PC-3 (cell line): Measurements from ENCODE around the gene ABCC2. TPM values are rescaled to one million over a fixed set of nuclear protein-coding genes. Genes with fewer than 3 reads are reported as not detected.
"Not testable (repeated sequence)": the region's sequence is repeated elsewhere in the genome, so short reads cannot be mapped to it uniquely, and the experiment has no call there.

Source experiments
- ATAC-seq: fragments of 200-7000 bp; cut with Tn5 transposase; 2 replicates; pipeline ENCODE4 v1.9.1; 2020; ENCODE audit warnings: mild to moderate bottlenecking, moderate library complexity
- BruUV-seq: library from RNA; stranded (reverse); fragments of 400-500 nt; replicated peaks from 2 replicates; lab custom pipeline; 2021; lab: Mats Ljungman, UMichigan
- CTCF ChIA-PET: fragments of 300-600 bp; sonication (Branson Sonifier 250); formaldehyde crosslinking; loops from one replicate; lab custom pipeline; 2022; ENCODE audit warnings: antibody characterized with exemption; lab: Charles Lee
- POLR2A ChIA-PET: fragments of 300-600 bp; sonication (Branson Sonifier 250); formaldehyde crosslinking; loops from one replicate; lab custom pipeline; 2022; ENCODE audit warnings: antibody characterized with exemption; ENCODE audit not compliant: unreplicated experiment; lab: Charles Lee
- DNase-seq: peaks from one replicate; pipeline ENCODE4 v3.0.0-alpha.2; 2015
- H2AFZ ChIP-seq: fragments of 300-600 bp; sonication (generic); 2 replicates; pipeline ENCODE4 v1.6.0; 2016; ENCODE audit warnings: antibody characterized with exemption, low read length
- H3F3A ChIP-seq: fragments of 300-600 bp; sonication (generic); one replicate; pipeline ENCODE4 v1.6.0; 2017; ENCODE audit warnings: antibody characterized with exemption, low read length, control low read depth, mild to moderate bottlenecking; ENCODE audit not compliant: unreplicated experiment
- H3K27ac ChIP-seq: fragments of 300-600 bp; sonication (generic); 2 replicates; pipeline ENCODE4 v1.5.1; 2016; ENCODE audit warnings: mild to moderate bottlenecking, low read length
- H3K27me3 ChIP-seq: fragments of 300-600 bp; sonication (generic); 2 replicates; pipeline ENCODE4 v1.6.1; 2016; ENCODE audit warnings: low read length, mixed read lengths
- H3K36me3 ChIP-seq: fragments of 300-600 bp; sonication (generic); 2 replicates; pipeline ENCODE4 v1.6.1; 2016; ENCODE audit warnings: low read depth, mixed run types, low read length, mixed read lengths
- H3K4me1 ChIP-seq: fragments of 300-600 bp; sonication (generic); 2 replicates; pipeline ENCODE4 v1.5.1; 2016; ENCODE audit warnings: low read length; ENCODE audit not compliant: insufficient read depth
- H3K4me2 ChIP-seq: fragments of 300-600 bp; sonication (generic); 2 replicates; pipeline ENCODE4 v1.6.0; 2016; ENCODE audit warnings: low read length
- H3K4me3 ChIP-seq: fragments of 300-600 bp; sonication (generic); 2 replicates; pipeline ENCODE4 v1.5.1; 2016; ENCODE audit warnings: mild to moderate bottlenecking, low read length, mixed read lengths
- H3K79me2 ChIP-seq: fragments of 300-600 bp; sonication (generic); 2 replicates; pipeline ENCODE4 v1.6.1; 2017; ENCODE audit warnings: low read length, mixed read lengths
- H3K9ac ChIP-seq: fragments of 300-600 bp; sonication (generic); 2 replicates; pipeline ENCODE4 v1.6.0; 2016; ENCODE audit warnings: mild to moderate bottlenecking, low read length
- H3K9me2 ChIP-seq: fragments of 300-600 bp; sonication (generic); replicated peaks from 2 replicates; pipeline ENCODE4 v1.6.1; 2016; ENCODE audit warnings: mixed run types, low read length, mixed read lengths
- H3K9me3 ChIP-seq: fragments of 300-600 bp; sonication (generic); 2 replicates; pipeline ENCODE4 v1.6.1; 2016; ENCODE audit warnings: low read length, mixed read lengths
- H4K20me1 ChIP-seq: fragments of 300-600 bp; sonication (generic); 2 replicates; pipeline ENCODE4 v1.6.1; 2016; ENCODE audit warnings: low read length, mixed read lengths
- CTCF ChIP-seq: fragments of 300-600 bp; sonication (generic); conservative IDR thresholded peaks from 2 replicates; pipeline ENCODE4 v1.5.1; 2017; ENCODE audit warnings: antibody characterized with exemption, low read depth, mild to moderate bottlenecking, low read length
- EZH2 ChIP-seq: fragments of 300-600 bp; sonication (generic); IDR thresholded peaks from one replicate; pipeline ENCODE4 v1.6.1; 2017; ENCODE audit warnings: antibody characterized with exemption, mild to moderate bottlenecking, low read length; ENCODE audit not compliant: unreplicated experiment
- EZH2phosphoT487 ChIP-seq: fragments of 300-600 bp; sonication (generic); IDR thresholded peaks from 2 replicates; pipeline ENCODE4 v1.6.1; 2018; ENCODE audit warnings: mild to moderate bottlenecking, antibody characterized with exemption, low read length, borderline replicate concordance
- intact Hi-C: fragments of 100-400 bp; cut with micrococcal nuclease; formaldehyde crosslinking; loops from 2 replicates; pipeline ENCODE4 v1.9.0; 2023
- total RNA-seq: library from RNA; depleted of rRNA; stranded (reverse); fragments of >200 nt; gene quantifications from 2 replicates; pipeline ENCODE4 v1.2.3, GENCODE V29; 2014

ABCC2 gene
- total RNA-seq, 1 experiment from 2014 or later: 2.4 TPM

DNA sequence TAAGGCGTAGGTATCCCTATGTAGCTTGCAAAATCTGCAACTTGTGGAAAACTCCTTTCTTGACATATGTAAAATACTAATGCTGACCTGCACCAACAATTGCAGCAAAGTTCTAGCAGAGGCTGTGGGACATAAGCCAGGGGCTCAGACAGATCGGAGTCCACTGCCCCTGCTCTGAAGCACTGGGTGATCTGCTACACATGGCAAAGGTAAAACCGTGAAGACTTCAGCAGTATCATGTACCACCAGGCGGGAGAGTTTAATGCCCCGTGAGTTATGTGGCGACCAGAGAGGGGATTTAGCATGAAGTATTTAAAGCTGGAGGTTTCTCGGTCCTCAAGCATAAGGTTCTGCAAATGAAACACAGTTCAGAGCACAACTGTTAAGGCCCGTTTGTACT, 76.4 kb downstream of the ABCC2 start:
- no peak for TF ChIP-seq CTCF
- TF ChIP-seq EZH2: no peak
- no peak for TF ChIP-seq EZH2phosphoT487
- no peak overlapping the region for H2AFZ ChIP-seq
- DNase-seq: no peak
- H4K20me1 ChIP-seq: no peaks in the 10 kb centered on the region
- no peaks in the 10 kb centered on the region for H3K9me3 ChIP-seq
- no peaks in the 10 kb centered on the region for H3K36me3 ChIP-seq
- no peaks in the 10 kb centered on the region for H3K4me1 ChIP-seq
- H3F3A ChIP-seq: no peaks in the 10 kb centered on the region
- H3K27ac ChIP-seq: no peak overlapping the region
- intact Hi-C loops: no loop called here
- H3K9me2 ChIP-seq: no peaks in the 10 kb centered on the region
- CTCF ChIA-PET: interaction anchor here (1.0 kb wide), 1 partner anchor 13 kb away, joined by 3 read pairs; no protein-coding TSS in a partner anchor
- no peak overlapping the region for H3K4me3 ChIP-seq
- POLR2A ChIA-PET: no interaction called here
- H3K27me3 ChIP-seq: no peaks in the 10 kb centered on the region
- H3K4me2 ChIP-seq: no peak overlapping the region
- H3K9ac ChIP-seq: no peak overlapping the region
- no peak for ATAC-seq
- no TSS peak for BruUV-seq
- no peaks in the 10 kb centered on the region for H3K79me2 ChIP-seq

DNA sequence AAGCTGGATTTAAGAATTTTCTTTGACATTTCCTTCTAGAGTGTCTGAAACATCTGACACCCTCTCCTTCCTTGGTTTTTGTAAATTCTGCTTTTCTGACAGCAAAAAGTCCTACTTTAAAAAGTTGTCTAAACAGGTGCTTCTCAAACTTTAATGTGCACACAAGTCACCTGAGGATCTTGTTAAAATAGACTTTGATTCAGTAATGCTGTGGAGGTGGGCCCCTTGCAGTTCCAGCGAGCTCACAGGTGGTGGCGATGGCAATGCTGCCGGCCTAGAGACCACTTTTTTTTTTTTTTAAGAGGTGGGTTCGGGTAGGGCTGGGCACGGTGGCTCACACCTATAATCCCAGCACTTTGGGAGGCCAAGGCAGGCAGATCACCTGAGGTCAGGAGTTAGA, 77.1 kb downstream of the ABCC2 start:
- no peaks in the 10 kb centered on the region for H3F3A ChIP-seq
- no peaks in the 10 kb centered on the region for H3K4me1 ChIP-seq
- no peak overlapping the region for H3K27ac ChIP-seq
- ChIA-PET POLR2A (interaction anchor here (0.6 kb wide), 1 partner anchor 42 kb away, joined by 3 read pairs; no protein-coding TSS in a partner anchor), CTCF (interaction anchor here (0.6 to 1.0 kb wide), 4 partner anchors 14 to 186 kb away, joined by 3 to 5 read pairs (median 4); no protein-coding TSS in a partner anchor)
- H3K4me2 ChIP-seq: no peak overlapping the region
- H3K27me3 ChIP-seq: no peaks in the 10 kb centered on the region
- H3K9me3 ChIP-seq: no peaks in the 10 kb centered on the region
- DNase-seq (peak; percentile 26), ATAC-seq (no peak)
- no peak for TF ChIP-seq EZH2phosphoT487
- peak; percentile 52 for TF ChIP-seq CTCF
- TF ChIP-seq EZH2: no peak
- no peak overlapping the region for H3K9ac ChIP-seq
- no peaks in the 10 kb centered on the region for H3K36me3 ChIP-seq
- H2AFZ ChIP-seq: no peak overlapping the region
- intact Hi-C loops: no loop called here
- BruUV-seq: no TSS peak
- no peak overlapping the region for H3K4me3 ChIP-seq
- no peaks in the 10 kb centered on the region for H3K79me2 ChIP-seq
- no peaks in the 10 kb centered on the region for H4K20me1 ChIP-seq
- no peaks in the 10 kb centered on the region for H3K9me2 ChIP-seq

DNA sequence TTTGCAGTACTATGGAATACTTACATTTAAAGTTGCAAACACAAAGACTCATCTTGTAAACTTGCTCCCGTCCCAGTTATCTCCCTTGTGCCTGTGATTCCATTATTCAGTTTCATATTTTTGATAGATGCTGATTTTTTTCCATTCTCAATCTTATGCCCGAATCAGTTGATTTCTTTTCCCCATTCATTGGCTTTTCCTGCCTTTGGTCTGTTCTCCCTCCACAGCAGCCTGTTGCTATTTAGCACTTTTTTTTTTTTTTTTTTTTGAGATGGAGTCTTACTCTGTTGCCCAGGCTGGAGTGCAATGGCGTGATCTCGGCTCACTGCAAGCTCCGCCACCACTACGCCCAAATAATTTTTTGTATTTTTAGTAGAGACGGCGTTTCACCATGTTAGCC, 78.0 kb downstream of the ABCC2 start:
- no TSS peak for BruUV-seq
- DNase-seq (no peak), ATAC-seq (no peak)
- H2AFZ ChIP-seq: no peak overlapping the region
- H3K79me2 ChIP-seq: no peaks in the 10 kb centered on the region
- no peak overlapping the region for H3K27ac ChIP-seq
- H3F3A ChIP-seq: no peaks in the 10 kb centered on the region
- no peak overlapping the region for H3K4me3 ChIP-seq
- H3K4me1 ChIP-seq: no peaks in the 10 kb centered on the region
- H3K9ac ChIP-seq: no peak overlapping the region
- ChIA-PET CTCF (interaction anchor here (0.6 kb wide), 1 partner anchor 15 kb away, joined by 3 read pairs; no protein-coding TSS in a partner anchor), POLR2A (no interaction called here)
- H3K27me3 ChIP-seq: no peaks in the 10 kb centered on the region
- H3K9me2 ChIP-seq: no peaks in the 10 kb centered on the region
- H3K9me3 ChIP-seq: no peaks in the 10 kb centered on the region
- no peaks in the 10 kb centered on the region for H4K20me1 ChIP-seq
- no peak overlapping the region for H3K4me2 ChIP-seq
- no peaks in the 10 kb centered on the region for H3K36me3 ChIP-seq
- intact Hi-C loops: no loop called here
- TF ChIP-seq CTCF (no peak), EZH2phosphoT487 (no peak), EZH2 (no peak)

DNA sequence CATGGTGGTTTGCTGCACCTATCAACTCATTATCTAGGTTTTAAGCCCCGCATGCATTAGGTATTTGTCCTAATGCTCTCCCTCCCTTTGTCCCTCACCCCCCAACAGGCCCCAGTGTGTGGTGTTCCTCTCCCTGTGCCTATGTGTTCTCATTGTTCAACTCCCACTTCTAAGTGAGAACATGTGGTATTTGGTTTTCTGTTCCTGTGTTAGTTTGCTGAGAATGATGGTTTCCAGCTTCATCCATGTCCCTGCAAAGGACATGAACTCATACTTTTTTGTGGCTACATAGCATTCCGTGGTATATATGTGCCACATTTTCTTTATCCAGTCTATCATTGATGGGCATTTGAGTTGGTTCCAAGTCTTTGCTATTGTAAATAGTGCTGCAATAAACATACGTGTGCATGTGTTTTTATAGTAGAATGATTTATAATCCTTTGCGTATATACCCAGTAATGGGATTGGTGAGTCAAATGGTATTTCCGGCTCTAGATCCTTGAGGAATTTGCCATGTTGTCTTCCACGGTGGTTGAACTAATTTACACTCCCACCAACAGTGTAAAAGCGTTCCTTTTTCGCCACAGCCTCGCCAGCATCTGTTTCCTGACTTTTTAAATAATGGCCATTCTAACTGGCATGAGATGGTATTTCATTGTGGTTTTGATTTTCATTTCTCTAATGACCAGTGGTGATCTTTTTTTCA, 81.2 kb downstream of the ABCC2 start:
- H3F3A ChIP-seq, BruUV-seq, POLR2A ChIA-PET: not testable (repeated sequence)

More for the DNA sequence above, 81.2 kb downstream of the ABCC2 start:
- CTCF ChIA-PET, H4K20me1 ChIP-seq, H3K27me3 ChIP-seq, H3K9me3 ChIP-seq, intact Hi-C loops, H3K4me2 ChIP-seq, H3K4me3 ChIP-seq, H3K9me2 ChIP-seq, H3K4me1 ChIP-seq, H3K36me3 ChIP-seq, H3K79me2 ChIP-seq, H2AFZ ChIP-seq, H3K9ac ChIP-seq: not testable (repeated sequence)
- peak; percentile 41 for DNase-seq
- peak overlapping the region; percentile 16; the same call in 1 of the 2 replicates for H3K27ac ChIP-seq
- peak; percentile 33; the same call in 1 of the 2 replicates for ATAC-seq
